Pancreas (tissue), 10 donors: ENCODE data around the gene RAP1GAP. TPM values are rescaled to one million over a fixed set of nuclear protein-coding genes. Genes with fewer than 3 reads are reported as not detected.

Experiments used
- ATAC-seq, 4 donors: fragments of 200-7000 bp; cut with Tn5 transposase; one replicate each; pipeline versions ENCODE4 v1.8.0 to v1.9.1; 2020; ENCODE audit warnings: mild to moderate bottlenecking in 4 of 4, moderate library complexity in 4 of 4
- DNase-seq, 6 donors: peaks; one replicate each; pipeline ENCODE4 v3.0.0-alpha.2; 2020
- FAIRE-seq: peaks from 2 replicates; lab custom pipeline; 2012; peaks lifted over from hg19 to GRCh38; lab: Jason Lieb, UNC
- H3K27ac ChIP-seq, 4 donors: fragments of 200-600 bp; sonication (generic); 1 replicate in 3 of 4; 2 replicates in 1 of 4; pipeline versions ENCODE4 v1.5.0 to v1.8.0; 2020
- H3K27me3 ChIP-seq, 4 donors: fragments of 200-600 bp; one replicate each; pipeline ENCODE4 v1.8.0; 2021
- H3K36me3 ChIP-seq, 3 donors: fragments of 200-600 bp; sonication (generic) in 1 of 3; one replicate each; pipeline versions ENCODE4 v1.5.0 to v1.8.0; 2020 to 2021
- H3K4me1 ChIP-seq, 3 donors: fragments of 200-600 bp; one replicate each; pipeline ENCODE4 v1.8.0; 2021
- H3K4me3 ChIP-seq, 4 donors: fragments of 200-600 bp; sonication (generic) in 2 of 4; one replicate each; pipeline versions ENCODE4 v1.5.0 to v1.8.0; 2020 to 2021
- H3K9me3 ChIP-seq, 4 donors: fragments of 200-600 bp; one replicate each; pipeline ENCODE4 v1.8.0; 2021
- WGBS, 2 donors: extraction: QIAGEN DNeasy Blood & Tissue Kit; methylation state at CpG; one replicate each; pipeline ENCODE4 v1.1.7; 2013; 5-methylcytosine and 5-hydroxymethylcytosine counted together
- intact Hi-C, 3 donors: fragments of 100-400 bp; cut with DNase I; formaldehyde crosslinking; loops; one replicate each; pipeline versions ENCODE4 v1.11.1 to v1.14.2; 2022
- polyA plus RNA-seq, 2 donors: library from polyadenylated mRNA; stranded (reverse); fragments of 200-250 nt; gene quantifications; one replicate each; pipeline ENCODE4 v1.2.3, GENCODE V29; 2013
- total RNA-seq, 6 donors: library from RNA; stranded (reverse); fragmentation: NEBNext Ultra II Directional in 4 of 6; extraction: Animal tissue kit (Norgen Biotek cat#: 25700) in 4 of 6; gene quantifications; one replicate each; pipeline versions ENCODE4 v1.2.1 to v1.2.4, GENCODE V29; 2021 to 2023
- TF ChIP-seq, protein P1 (sequence below), 4 donors: fragments of 200-600 bp; sonication (generic) in 3 of 4; IDR thresholded peaks; one replicate each; pipeline versions ENCODE4 v1.5.0 to v1.8.0; 2021; ENCODE audit warnings: antibody characterized with exemption in 4 of 4
- donor health status: healthy with polysubstance abuse.
- donor health status: DM: no; HTN: no; CAD: no; lungs with moderate emphysema.
- donor health status: DM: no; HTN: no; CAD: no.
- donor health status: control.
- donor health status: control.
- donor health status: Bipolar disorder and iron deficiency.
- donor health status: DM: yes; HTN: yes; CAD: no.
- donor health status: DM: no; HTN: no; CAD: no.
- donor health status: DM: no; HTN: no; CAD: no.
- donor health status: DM: yes; HTN: yes; CAD: no.

The RAP1GAP gene
- total and polyA plus RNA-seq, 8 donors, result 53.4 to 100 (median 73.0) TPM

DNA sequence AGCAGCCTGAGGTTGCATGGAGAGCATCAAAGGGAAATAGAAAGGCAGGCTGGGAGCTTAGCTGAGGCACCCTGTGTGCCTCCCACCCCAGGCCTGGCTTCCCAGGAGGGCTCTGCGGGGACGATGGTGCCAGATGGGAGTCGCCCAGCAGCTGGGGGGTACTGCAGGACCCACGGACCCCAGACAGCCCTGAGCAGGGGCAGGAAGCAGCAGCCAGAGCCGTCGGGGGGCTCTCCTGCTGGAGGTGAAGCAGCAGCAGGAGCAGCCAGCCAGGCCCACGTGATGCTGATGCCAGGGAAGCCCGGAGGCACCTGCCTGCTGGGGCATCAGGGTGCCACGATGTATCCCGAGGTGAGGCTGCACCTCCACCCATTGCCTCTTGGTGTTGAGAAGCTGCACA is 20.4 kb downstream of the RAP1GAP start:
- DNase-seq, result peak in 1 of 6 donors; percentile 67
- Histone ChIP-seq H3K27ac (no peak overlapping the region), H3K27me3 (no peaks in the 10 kb centered on the region), H3K4me1 (peaks cover 4 to 10% (median 10%) of the 10 kb centered on the region in 3 donors), H3K9me3 (no peaks in the 10 kb centered on the region), H3K4me3 (no peak overlapping the region), H3K36me3 (no peaks in the 10 kb centered on the region)
- intact Hi-C loops, result no loop called here
- 75 to 76% methylated on average over 10 of the region's 10 CpGs for WGBS, 2 donors
- no peak for FAIRE-seq
- no peak for ATAC-seq
- TF ChIP-seq, protein P1, sequence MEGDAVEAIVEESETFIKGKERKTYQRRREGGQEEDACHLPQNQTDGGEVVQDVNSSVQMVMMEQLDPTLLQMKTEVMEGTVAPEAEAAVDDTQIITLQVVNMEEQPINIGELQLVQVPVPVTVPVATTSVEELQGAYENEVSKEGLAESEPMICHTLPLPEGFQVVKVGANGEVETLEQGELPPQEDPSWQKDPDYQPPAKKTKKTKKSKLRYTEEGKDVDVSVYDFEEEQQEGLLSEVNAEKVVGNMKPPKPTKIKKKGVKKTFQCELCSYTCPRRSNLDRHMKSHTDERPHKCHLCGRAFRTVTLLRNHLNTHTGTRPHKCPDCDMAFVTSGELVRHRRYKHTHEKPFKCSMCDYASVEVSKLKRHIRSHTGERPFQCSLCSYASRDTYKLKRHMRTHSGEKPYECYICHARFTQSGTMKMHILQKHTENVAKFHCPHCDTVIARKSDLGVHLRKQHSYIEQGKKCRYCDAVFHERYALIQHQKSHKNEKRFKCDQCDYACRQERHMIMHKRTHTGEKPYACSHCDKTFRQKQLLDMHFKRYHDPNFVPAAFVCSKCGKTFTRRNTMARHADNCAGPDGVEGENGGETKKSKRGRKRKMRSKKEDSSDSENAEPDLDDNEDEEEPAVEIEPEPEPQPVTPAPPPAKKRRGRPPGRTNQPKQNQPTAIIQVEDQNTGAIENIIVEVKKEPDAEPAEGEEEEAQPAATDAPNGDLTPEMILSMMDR (IDR thresholded peaks at IDR 0.05), result no peak

DNA sequence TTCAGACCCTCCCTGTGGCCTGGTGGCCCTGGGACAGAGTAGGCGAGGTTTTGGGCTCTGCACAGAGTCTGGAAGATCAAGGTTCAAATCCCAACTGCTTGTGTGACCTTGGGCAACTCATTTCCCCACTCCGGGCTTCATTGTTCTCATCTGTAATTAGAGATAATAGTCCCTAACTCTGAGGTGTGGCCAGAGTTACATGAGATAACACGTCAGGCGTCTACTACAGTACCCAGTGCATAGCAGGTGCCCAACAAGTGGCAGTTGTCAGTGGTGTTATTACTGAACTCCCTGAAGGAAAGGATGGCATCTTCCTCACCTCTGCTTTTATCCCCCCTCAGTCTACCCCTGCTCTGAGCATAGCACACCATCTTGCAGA is 20.8 kb downstream of the RAP1GAP start:
- ATAC-seq (no peak), FAIRE-seq (no peak), DNase-seq (no peak)
- peaks cover 4 to 10% (median 10%) of the 10 kb centered on the region in 3 donors for H3K4me1 ChIP-seq
- H3K27me3 ChIP-seq, result no peaks in the 10 kb centered on the region
- intact Hi-C loops, result no loop called here
- no peak overlapping the region for H3K27ac ChIP-seq
- H3K36me3 ChIP-seq, result no peaks in the 10 kb centered on the region
- no peaks in the 10 kb centered on the region for H3K9me3 ChIP-seq
- 38 to 39% methylated on average over 4 of the region's 4 CpGs for WGBS, 2 donors
- TF ChIP-seq, protein P1 (IDR thresholded peaks at IDR 0.05), result no peak
- H3K4me3 ChIP-seq, result no peak overlapping the region

DNA sequence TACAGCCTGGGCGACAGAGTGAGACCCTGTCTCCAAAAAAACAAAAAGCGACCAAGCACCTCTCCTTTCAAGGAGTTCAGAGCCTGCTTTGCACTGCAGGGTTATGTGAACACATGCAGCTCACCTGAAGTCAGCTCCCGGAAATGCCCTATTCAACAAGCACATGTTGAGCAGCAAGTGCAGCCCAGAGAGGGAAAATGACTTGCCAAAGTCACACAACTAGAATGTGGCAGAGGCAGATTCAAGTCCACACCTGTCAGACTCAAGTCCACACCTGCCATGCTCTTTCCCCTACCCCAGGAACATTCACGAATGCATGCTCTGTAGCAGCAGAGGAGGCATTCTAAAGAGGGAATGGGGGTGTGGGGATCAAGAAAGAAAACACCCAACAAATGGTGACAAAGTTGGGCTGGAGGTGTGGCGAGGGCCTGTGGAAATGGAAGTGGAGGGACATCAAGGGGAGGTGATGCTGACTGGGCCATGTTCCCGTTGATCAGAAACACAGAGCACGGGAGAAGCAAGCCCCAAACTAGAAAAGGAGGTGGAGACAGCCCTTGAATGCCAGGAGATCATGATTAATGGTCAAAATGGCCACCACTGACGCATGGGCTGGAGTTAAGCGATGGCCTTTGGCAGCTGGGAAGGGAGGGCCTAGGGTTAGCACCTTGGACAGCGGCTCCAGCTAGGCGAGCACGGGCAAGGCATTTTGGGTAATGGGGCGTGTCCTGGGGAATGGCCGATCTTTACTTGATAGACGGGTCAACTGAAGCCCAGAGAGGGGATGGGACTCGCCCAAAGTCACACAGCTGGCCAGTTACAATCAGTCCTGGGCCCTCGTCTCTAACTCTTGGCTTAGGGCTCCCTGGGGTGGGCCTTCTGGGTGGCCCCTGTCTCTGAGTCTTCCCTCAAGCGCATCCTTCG is 21.5 kb downstream of the RAP1GAP start:
- Histone ChIP-seq H3K9me3 (no peaks in the 10 kb centered on the region), H3K4me3 (no peak overlapping the region), H3K4me1 (peaks cover 4 to 10% (median 10%) of the 10 kb centered on the region in 3 donors), H3K36me3 (no peaks in the 10 kb centered on the region), H3K27me3 (no peaks in the 10 kb centered on the region), H3K27ac (no peak overlapping the region)
- ATAC-seq (peak; percentile 52 to 78 (median 58)), FAIRE-seq (no peak), DNase-seq (peak in 4 of 6 donors; percentile 57 to 80 (median 66))
- TF ChIP-seq, protein P1 (IDR thresholded peaks at IDR 0.05), result no peak
- intact Hi-C loops, result no loop called here
- WGBS, 2 donors, result 57 to 60% methylated on average over 19 of the region's 19 CpGs

DNA sequence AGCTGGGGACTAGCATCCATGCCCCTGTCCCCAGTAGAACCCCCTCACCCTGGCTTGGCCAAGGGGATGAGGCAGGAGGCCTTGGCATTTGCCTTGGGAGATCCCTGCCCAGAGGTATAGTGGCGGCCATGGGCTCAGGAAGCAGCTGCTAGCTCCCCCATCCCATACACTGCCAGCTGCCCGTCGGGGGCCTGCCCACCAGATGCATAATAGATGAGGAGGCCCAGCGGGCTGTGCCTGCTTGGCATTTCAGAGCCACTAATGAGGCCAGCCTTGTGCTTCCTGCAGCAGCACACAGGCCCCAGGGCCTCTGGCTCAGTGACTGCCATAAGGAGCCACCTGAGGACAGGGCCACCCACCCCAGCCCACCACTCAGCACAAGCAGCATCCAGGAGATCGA is 23.6 kb downstream of the RAP1GAP start:
- Histone ChIP-seq H3K4me3 (no peak overlapping the region), H3K4me1 (peaks cover 18 to 19% (median 18%) of the 10 kb centered on the region in 3 donors), H3K36me3 (no peaks in the 10 kb centered on the region), H3K9me3 (no peaks in the 10 kb centered on the region), H3K27me3 (no peaks in the 10 kb centered on the region), H3K27ac (no peak overlapping the region)
- no peak for ATAC-seq
- WGBS, 2 donors, result 89 to 92% methylated on average over 5 of the region's 5 CpGs
- TF ChIP-seq, protein P1 (IDR thresholded peaks at IDR 0.05), result no peak
- intact Hi-C loops, result no loop called here
- no peak for FAIRE-seq
- DNase-seq, result peak in 2 of 6 donors; percentile 22 to 33

DNA sequence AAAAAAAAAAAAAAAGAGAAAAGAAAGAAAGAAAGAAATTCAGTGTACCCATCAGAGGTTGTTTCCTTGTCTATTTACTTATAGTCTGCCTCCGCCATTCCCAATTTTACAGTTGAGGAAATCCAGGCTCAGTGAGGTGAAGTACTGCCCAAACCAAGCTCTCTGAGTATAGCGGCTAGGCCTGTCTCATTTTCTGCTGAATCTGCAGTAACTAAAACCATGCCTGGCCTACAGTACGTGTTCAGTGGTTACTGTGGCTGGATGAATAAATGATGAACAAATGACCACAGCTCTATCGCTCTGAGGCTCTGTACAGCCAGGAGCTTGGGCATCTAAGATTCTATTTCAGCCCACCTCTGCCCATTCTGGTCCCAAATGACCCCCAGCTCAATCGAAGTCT is 24.3 kb downstream of the RAP1GAP start:
- Histone ChIP-seq H3K4me3 (no peak overlapping the region), H3K27me3 (no peaks in the 10 kb centered on the region), H3K36me3 (no peaks in the 10 kb centered on the region), H3K27ac (no peak overlapping the region), H3K9me3 (no peaks in the 10 kb centered on the region), H3K4me1 (peaks cover 22 to 25% (median 23%) of the 10 kb centered on the region in 3 donors)
- intact Hi-C loops, result no loop called here
- no peak for ATAC-seq
- TF ChIP-seq, protein P1 (IDR thresholded peaks at IDR 0.05), result no peak
- 83 to 84% methylated on average over 5 of the region's 5 CpGs for WGBS, 2 donors
- no peak for FAIRE-seq
- DNase-seq, result no peak
